Measurements from ENCODE around the gene LMO2.
A peak's percentile ranks its signal among the peaks of the same experiment; 100 is the strongest.
"Not testable (repeated sequence)": the region's sequence is repeated elsewhere in the genome, so short reads cannot be mapped to it uniquely, and the experiment has no call there.

LMO2 gene

DNA sequence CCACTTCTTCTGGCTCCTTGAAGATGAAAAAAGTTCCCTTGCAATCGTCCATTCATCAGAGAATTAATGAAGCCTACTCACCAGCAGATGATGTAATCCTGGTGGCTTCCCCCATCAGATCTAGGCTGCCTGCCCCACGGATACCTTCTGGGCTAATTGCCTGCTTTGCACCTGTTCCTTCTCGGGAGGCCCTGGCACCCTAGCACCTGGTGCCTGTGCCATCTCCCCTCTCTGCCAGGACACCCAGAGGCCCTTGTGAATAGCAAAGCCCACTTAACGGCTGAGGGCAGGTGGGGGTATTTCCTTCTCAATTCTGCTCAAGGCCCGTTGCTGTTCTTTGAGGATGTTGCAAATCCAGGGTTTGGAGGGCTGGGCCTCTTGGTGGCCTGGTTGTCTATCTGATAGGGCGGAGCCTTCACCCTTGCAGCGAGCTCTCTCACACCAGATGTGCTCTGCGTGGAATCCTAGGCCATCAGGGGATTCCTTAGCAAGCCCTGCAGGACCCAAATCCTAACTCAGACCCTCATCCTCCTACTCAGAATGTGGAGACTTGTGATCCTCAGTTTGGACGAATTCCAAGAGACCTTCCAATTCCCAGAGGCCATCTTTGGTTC lies at the start of gene LMO2:
Gene LMO2, minus strand, starts transcription at position 363 of the 614 bp plus-strand sequence. CDS start 22,360 bp downstream, outside the sequence.
- DNase-seq: no peak

GRCh38 chr11:33940538-33940815 lies 48.6 kb upstream of the LMO2 start:
- no peak for DNase-seq

DNA sequence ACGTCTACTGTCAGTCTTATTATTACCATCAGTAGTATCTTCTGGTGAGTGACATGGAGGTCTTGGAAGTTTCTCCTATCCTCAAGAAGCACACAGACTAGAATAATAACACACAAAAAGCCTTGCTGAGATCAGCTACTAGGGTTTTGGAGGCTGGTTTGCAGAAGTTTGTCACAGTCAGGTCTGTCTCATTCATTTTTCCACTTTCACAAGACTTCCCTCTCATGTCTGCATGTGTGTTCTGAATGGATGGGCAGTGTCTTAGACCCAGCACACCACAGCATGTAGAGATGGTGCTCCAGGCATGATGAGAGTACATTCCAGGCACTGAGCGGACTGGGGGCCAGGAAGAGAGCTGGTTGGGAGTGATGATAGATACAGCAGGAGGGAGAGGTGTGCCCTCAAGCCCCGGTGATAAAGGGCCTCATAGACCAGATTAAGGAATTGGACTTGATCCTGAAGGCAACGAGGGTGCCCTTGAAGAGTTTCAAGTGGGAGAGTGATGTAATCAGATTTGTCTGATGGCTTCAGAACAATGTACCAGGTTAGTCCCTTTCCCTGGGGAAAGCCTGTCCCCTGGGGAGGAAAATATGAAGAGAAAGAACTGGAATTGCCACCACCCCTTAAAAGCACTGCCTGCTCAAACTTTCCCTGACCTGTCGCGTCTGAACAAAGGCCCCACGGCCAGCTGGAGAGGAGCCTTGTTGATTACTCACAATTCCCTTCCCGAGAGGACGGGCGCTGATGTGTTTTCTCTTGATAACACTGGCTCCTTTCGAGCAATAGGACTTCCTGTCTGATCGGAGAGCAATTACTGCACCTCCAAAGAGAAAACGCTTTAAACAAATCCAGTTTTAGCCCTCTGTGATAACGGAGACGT lies 45.1 kb upstream of the LMO2 start:
- DNase-seq: no peak

- no peak for DNase-seq
Measured at GRCh38 chr11:33935461-33936456, 43.9 kb upstream of the LMO2 start.

GRCh38 chr11:33935005-33935404 lies 43.1 kb upstream of the LMO2 start:
- DNase-seq: no peak

- DNase-seq: no peak
Measured at GRCh38 chr11:33934450-33934849, 42.6 kb upstream of the LMO2 start.

DNA sequence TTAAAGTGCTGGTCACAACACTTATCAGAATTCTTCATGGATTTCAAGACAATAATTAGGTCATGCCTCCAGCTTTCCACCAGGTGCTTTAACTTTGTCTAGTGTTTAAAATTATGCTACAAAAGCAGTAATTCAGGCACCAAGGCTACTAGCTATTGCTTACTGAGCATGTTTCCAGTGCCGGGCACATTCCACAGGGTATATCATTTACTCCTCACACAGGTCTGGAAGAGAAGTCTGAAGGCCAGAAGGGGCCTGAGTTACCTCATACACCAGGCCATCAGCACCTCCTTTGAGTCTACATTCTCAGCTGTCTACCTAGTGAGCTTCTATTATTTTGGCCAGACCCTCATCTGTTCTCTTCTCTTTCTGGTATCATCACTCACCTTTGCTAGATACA lies 41.7 kb upstream of the LMO2 start:
- DNase-seq: no peak

DNA sequence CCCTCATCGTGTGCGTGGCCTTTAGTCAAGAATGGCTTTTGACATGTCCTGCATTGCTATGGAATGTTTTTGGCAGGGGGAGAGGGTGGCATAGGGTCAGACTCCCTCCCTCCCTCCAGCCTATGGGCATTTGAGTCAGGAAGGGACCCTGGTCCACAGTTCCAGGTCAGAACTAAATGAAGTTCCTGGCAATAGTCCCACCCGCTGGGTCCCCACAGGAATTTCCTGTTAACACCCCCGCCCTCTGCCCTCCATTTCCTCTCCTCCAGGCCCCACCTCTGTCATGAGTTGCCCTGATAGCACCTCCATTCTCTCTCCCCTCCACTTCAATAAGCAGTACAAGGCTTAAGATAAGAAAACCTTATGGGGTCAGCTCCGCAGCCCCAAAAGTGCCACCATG lies 40.8 kb upstream of the LMO2 start:
- DNase-seq: no peak

- DNase-seq: not testable (repeated sequence)
Measured at GRCh38 chr11:33931739-33932366, 40.0 kb upstream of the LMO2 start.

GRCh38 chr11:33931067-33931466 lies 39.2 kb upstream of the LMO2 start:
- DNase-seq: no peak

DNA sequence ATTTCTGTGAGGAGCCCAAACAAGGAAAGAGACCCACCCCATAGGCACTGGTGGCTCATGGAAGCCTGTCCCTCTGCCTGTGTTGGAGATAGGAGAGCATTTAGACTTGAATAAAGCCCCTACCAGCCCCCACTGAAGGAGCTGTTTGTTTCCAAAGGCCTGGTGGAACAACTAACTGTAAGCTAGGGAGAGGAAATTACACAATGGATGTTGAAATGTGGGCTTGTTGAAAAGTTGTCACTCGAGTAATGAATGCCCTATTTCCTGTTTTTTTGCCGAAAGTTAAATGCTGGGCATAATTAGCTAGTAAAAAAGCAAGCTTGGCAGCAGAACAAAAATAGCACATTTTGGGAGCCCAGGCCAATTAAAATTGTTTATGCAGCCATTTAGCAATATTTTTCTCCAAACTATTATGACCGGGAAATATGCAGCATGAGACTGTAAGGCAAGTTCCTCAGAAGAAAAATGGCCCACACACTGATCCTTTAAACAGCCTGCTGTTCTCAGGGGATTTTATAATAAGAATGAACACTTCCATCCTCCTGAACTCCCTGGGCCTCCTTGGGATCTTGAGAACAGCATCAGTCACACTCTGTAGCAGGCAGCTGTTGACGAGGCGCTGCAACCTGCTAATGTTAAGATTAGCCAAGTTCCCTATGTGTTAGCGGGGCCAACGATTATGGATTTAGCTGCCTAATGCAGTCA lies 38.6 kb upstream of the LMO2 start:
- no peak for DNase-seq

GRCh38 chr11:33928564-33928963 lies 36.7 kb upstream of the LMO2 start:
- DNase-seq: no peak

DNA sequence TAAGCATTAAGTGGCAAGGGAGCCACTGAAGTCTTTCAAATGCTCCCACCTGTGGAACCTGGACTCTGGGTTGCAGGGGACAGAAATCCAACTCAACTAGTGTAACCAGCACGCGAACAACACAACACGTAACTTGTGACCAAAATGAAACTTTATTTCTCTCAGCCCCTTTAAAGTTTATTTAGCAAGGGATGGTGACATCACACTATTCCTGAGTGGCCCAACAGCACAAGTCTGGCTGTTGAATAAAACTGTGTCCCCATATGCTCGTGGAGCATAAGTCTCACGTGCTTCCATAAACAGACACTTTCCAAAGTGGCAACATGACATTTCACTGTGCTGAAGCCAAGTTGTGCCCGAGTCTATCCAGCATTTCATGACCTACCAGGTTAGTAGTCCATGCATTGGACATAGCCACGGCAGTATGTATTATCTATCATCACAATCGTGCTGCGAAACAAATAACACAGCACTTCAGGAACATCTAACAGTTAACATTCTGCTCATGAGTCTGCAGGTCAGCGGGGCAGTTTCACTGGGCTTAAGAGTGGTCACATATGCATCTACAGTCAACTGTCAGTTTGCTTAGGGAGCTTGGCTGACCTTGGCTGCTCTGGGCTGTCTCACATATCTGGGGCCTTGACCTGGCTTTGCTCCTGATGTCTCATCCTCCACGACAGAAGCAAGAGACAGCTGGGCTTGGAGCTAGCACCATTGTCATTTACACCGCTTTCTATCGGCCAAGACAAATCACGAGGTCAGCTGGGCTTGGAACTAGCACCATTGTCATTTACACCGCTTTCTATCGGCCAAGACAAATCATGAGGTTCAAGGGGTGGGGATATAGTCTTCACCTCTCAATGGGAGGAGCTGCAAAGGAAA lies 35.0 kb upstream of the LMO2 start:
- no peak for DNase-seq

- no peak for DNase-seq
Measured at GRCh38 chr11:33924341-33924740, 32.5 kb upstream of the LMO2 start.

DNA sequence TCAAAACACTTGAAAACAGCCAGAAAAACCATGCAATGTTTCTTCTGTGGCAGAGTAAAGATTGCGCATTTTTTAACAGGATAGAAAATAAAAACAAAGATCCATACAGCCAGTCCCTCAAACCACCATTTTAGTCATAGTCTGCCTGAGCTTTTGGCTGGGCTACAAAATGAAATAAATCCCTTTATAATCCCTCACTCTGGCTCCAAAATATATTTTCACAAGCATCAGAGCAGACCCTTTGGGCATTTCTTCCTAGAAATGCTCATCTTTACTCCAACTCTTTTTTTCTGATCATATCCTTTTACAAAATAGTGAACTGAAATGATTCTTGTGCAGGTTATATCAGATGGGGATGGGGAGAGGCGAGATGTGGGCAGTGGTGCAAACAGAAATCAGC lies 31.8 kb upstream of the LMO2 start:
- DNase-seq: no peak

DNA sequence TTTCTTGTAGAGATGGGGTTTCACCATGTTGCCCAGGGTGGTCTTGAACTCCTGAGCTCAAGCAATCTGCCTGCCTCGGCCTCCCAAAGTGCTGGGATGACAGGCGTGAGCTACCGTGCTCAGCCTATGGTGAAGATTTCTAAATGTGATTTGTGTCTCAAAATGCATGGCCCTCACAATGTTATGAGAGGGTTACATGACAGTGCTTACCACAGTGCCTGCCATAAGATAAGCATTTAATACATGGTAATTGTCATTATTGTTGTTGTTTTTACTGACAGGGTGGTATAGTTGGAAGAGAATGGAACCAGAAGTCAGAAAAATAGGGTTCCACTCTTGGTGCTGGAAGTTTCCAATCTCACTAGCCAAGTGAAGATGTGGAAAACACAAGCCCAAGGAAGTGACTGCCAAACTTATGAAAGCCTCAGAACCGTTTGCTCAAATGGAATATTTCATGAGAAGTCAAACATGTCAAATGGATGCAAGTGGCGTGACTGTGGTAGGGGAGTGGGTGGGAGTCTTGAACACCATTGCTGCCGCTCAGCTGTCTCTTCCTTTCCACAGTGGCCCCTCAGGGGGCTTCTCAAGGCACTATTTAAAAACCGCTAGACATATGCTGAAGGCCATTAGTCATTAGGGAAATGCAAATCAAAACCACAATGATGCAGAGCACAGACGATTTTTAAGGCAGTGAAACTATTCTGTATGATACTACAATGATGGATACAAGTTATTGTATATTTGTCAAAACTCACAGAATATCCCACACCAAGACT lies 29.1 kb upstream of the LMO2 start:
- peak; percentile 31 for DNase-seq

DNA sequence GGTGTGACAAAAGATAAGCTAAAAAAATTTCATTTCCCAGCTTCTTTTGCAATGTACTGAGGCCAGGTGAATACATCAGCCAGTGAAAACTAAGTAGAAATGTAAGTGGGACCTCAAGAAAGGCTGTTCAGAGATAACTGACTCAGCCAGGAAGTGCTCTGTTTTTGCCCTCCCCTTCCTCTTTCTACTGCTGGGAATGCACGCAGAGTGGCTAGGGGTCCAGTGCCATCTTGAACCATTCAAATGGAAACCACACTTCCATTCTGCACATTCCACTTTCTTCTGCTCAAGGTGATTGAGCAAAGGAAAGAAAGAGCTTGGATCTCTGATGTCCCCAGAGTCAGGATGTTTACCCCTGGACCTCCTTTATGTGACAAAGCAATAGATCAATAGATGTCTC lies 27.8 kb upstream of the LMO2 start:
- DNase-seq: no peak

DNA sequence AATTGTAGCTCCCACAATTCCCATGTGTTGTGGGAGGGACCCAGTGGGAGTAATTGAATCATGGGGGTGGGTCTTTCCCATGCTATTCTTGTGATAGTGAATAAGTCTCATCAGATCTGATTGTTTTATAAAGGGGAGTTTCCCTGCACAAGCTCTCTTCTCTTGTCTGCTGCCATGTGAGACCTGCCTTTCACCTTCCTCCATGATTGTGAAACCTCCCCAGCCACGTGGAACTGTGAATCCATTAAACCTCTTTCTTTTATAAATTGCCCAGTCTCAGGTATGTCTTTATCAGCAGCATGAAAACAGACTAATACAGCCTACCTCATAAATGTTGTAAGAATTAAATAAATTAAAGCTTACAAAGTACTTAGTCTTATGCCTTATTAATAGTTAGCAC lies 25.5 kb upstream of the LMO2 start:
- DNase-seq: not testable (repeated sequence)

DNA sequence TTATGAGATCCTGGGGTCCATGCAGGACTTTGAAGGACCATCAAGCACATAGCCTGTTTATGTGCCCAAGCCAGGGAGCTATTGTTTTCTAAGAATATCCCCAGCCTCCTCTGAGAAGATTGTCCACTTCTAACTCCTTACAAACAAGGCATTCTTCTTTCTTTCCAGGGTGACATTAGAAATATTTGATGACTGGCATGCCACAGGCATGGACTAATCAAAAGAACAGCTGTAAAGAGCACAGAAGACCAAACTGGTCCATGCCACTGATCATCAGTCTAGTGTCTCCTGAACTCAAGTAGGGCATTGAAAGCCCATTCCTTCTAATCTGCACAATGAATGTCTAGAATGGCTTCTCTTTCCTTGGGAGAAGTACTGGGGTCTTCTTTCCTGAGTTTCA lies 24.9 kb upstream of the LMO2 start:
- DNase-seq: no peak

DNA sequence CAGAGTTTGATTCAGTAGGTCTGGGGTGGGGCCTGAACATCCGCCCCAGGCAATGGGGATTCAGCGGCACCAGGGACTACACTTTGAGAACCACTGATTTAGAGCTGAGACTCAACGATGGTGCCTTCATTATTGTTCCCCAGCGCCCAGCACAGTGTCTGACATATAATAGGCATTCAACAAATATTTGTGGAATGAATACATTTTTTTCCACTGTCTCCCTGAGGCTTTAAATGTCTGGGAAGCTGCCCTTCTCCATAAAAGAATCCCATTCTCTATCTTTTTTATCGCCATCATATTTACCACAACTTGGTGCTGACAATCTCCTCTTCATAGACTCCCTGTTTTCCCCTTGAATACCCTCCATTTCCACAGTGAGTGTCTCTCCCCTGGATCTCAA lies 23.6 kb upstream of the LMO2 start:
- no peak for DNase-seq
